A673 (cell line): ENCODE measurements around the gene UQCRQ. TPM values are rescaled to one million over a fixed set of nuclear protein-coding genes. Genes with fewer than 3 reads are reported as not detected.

Experiments used
- BruUV-seq: library from RNA; stranded (reverse); fragments of 400-500 nt; replicated peaks from 2 replicates; lab custom pipeline; 2021; lab: Mats Ljungman, UMichigan
- CTCF ChIA-PET: fragments of 300-600 bp; sonication (Branson Sonifier 250); formaldehyde crosslinking; loops from one replicate; lab custom pipeline; 2022; ENCODE audit warnings: antibody characterized with exemption; lab: Charles Lee
- POLR2A ChIA-PET: fragments of 300-600 bp; sonication (Branson Sonifier 250); formaldehyde crosslinking; loops from one replicate; lab custom pipeline; 2022; ENCODE audit warnings: antibody characterized with exemption; ENCODE audit not compliant: low non-redundant PET; lab: Charles Lee
- DNase-seq: peaks from one replicate; pipeline ENCODE4 v3.0.0-alpha.2; 2015; ENCODE audit warnings: low spot score
- H3K27ac ChIP-seq: fragments of 200-600 bp; sonication (generic); 2 replicates; pipeline ENCODE4 v1.5.1; 2016; ENCODE audit warnings: mixed run types, low read depth, mild to moderate bottlenecking, mixed read lengths, antibody characterized with exemption, low read length; ENCODE audit not compliant: poor library complexity, severe bottlenecking
- H3K27me3 ChIP-seq: fragments of 200-600 bp; sonication (generic); replicated peaks from 2 replicates; pipeline ENCODE4 v1.6.1; 2017; ENCODE audit warnings: mixed run types, low read depth, mild to moderate bottlenecking, mixed read lengths, antibody characterized with exemption, low read length; ENCODE audit not compliant: insufficient read depth, poor library complexity
- H3K36me3 ChIP-seq: fragments of 200-600 bp; sonication (generic); 2 replicates; pipeline ENCODE4 v1.6.1; 2016; ENCODE audit warnings: mixed run types, mild to moderate bottlenecking, mixed read lengths, antibody characterized with exemption, low read length; ENCODE audit not compliant: insufficient read depth, poor library complexity, severe bottlenecking
- H3K4me1 ChIP-seq: fragments of 200-600 bp; sonication (generic); 2 replicates; pipeline ENCODE4 v1.6.1; 2017; ENCODE audit warnings: mixed run types, mild to moderate bottlenecking, mixed read lengths, antibody characterized with exemption, low read length; ENCODE audit not compliant: insufficient read depth, poor library complexity, severe bottlenecking
- H3K4me3 ChIP-seq: fragments of 200-600 bp; sonication (generic); 2 replicates; pipeline ENCODE4 v1.5.1; 2016; ENCODE audit warnings: low read depth, mixed run types, mild to moderate bottlenecking, mixed read lengths, low read length; ENCODE audit not compliant: poor library complexity, severe bottlenecking
- H3K9me3 ChIP-seq: fragments of 200-600 bp; sonication (generic); 2 replicates; pipeline ENCODE4 v1.6.1; 2016; ENCODE audit warnings: mixed run types, low read depth, mild to moderate bottlenecking, mixed read lengths, antibody characterized with exemption, low read length; ENCODE audit not compliant: poor library complexity, severe bottlenecking
- CTCF ChIP-seq: fragments of 300-800, 200-600 bp; sonication (generic); conservative IDR thresholded peaks from 2 replicates; pipeline ENCODE4 v1.5.1; 2017; ENCODE audit warnings: low read depth, mild to moderate bottlenecking, antibody characterized with exemption, low read length, moderate library complexity, mixed read lengths
- EZH2 ChIP-seq: fragments of 200-600 bp; sonication (generic); IDR thresholded peaks from 2 replicates; pipeline ENCODE4 v1.6.1; 2017; ENCODE audit warnings: borderline replicate concordance, low read depth, mild to moderate bottlenecking, mixed read lengths, antibody characterized with exemption, low read length; ENCODE audit not compliant: poor library complexity, severe bottlenecking
- intact Hi-C: fragments of 100-400 bp; cut with micrococcal nuclease; formaldehyde crosslinking; loops from one replicate; pipeline ENCODE4 v1.10.0; 2022; ENCODE audit not compliant: unreplicated experiment
- total RNA-seq: library from RNA; stranded (reverse); gene quantifications from 2 replicates; pipeline ENCODE4 v1.2.3, GENCODE V29; 2021

UQCRQ gene
- total RNA-seq, 1 experiment from 2014 or later: 542 TPM

- Histone ChIP-seq H3K36me3 (no peaks in the 10 kb centered on the region), H3K4me3 (no peak overlapping the region), H3K4me1 (no peaks in the 10 kb centered on the region), H3K9me3 (no peaks in the 10 kb centered on the region), H3K27ac (no peak overlapping the region), H3K27me3 (no peaks in the 10 kb centered on the region)
- CTCF ChIA-PET: interaction anchor here (0.6 kb wide), 1 partner anchor 625 kb away, joined by 8 read pairs; no protein-coding TSS in a partner anchor
- POLR2A ChIA-PET: no interaction called here
- intact Hi-C loops: no loop called here
- no TSS peak for BruUV-seq
- DNase-seq: no peak
- TF ChIP-seq CTCF: no peak
- TF ChIP-seq EZH2: no peak
Observed at GRCh38 chr5:132850066-132850465, 16.4 kb upstream of the UQCRQ start.

- Histone ChIP-seq H3K36me3 (no peaks in the 10 kb centered on the region), H3K4me1 (no peaks in the 10 kb centered on the region), H3K4me3 (no peak overlapping the region), H3K27ac (no peak overlapping the region), H3K9me3 (no peaks in the 10 kb centered on the region), H3K27me3 (no peaks in the 10 kb centered on the region)
- POLR2A ChIA-PET: no interaction called here
- intact Hi-C loops: no loop called here
- no peak for DNase-seq
- TF ChIP-seq CTCF: no peak
- no peak for TF ChIP-seq EZH2
- CTCF ChIA-PET: no interaction called here
- no TSS peak for BruUV-seq
Observed at GRCh38 chr5:132853323-132853722, 13.1 kb upstream of the UQCRQ start.

- POLR2A ChIA-PET: no interaction called here
Observed at GRCh38 chr5:132853790-132854189, 12.7 kb upstream of the UQCRQ start.

More at GRCh38 chr5:132853790-132854189, 12.7 kb upstream of the UQCRQ start:
- Histone ChIP-seq H3K27ac (no peak overlapping the region), H3K4me1 (no peaks in the 10 kb centered on the region), H3K36me3 (no peaks in the 10 kb centered on the region), H3K27me3 (no peaks in the 10 kb centered on the region), H3K4me3 (no peak overlapping the region), H3K9me3 (no peaks in the 10 kb centered on the region)
- TF ChIP-seq EZH2 (no peak), CTCF (no peak)
- intact Hi-C loops: no loop called here
- no TSS peak for BruUV-seq
- CTCF ChIA-PET: no interaction called here
- DNase-seq: no peak
